Neural progenitor cell (in vitro differentiated cells): ENCODE measurements around the gene CLINT1. TPM values are rescaled to one million over a fixed set of nuclear protein-coding genes. Genes with fewer than 3 reads are reported as not detected.

Experiments used
- DNase-seq: peaks from one replicate; pipeline ENCODE4 v3.0.0-alpha.2; 2016; ENCODE audit warnings: low spot score
- H2AFZ ChIP-seq: fragments of 200-600 bp; sonication (generic); replicated peaks from 2 replicates; pipeline ENCODE4 v1.6.1; 2016; ENCODE audit warnings: antibody characterized with exemption
- H3F3A ChIP-seq: fragments of 200-600 bp; sonication (generic); 2 replicates; pipeline ENCODE4 v1.6.1; 2016; ENCODE audit warnings: antibody characterized with exemption, low read depth
- H3K27ac ChIP-seq: fragments of 200-600 bp; sonication (generic); 2 replicates; pipeline ENCODE4 v1.5.1; 2016; ENCODE audit warnings: mild to moderate bottlenecking
- H3K27me3 ChIP-seq: fragments of 200-600 bp; sonication (generic); 2 replicates; pipeline ENCODE4 v1.6.1; 2016; ENCODE audit warnings: mild to moderate bottlenecking, moderate library complexity
- H3K36me3 ChIP-seq: fragments of 200-600 bp; sonication (generic); 2 replicates; pipeline ENCODE4 v1.5.1; 2016
- H3K4me1 ChIP-seq: fragments of 200-600 bp; sonication (generic); 2 replicates; pipeline ENCODE4 v1.6.1; 2016; ENCODE audit warnings: mixed run types
- H3K4me2 ChIP-seq: fragments of 200-600 bp; sonication (generic); 2 replicates; pipeline ENCODE4 v1.6.1; 2016
- H3K4me3 ChIP-seq: fragments of 200-600 bp; sonication (generic); 2 replicates; pipeline ENCODE4 v1.5.1; 2016
- H3K79me2 ChIP-seq: fragments of 200-600 bp; sonication (generic); 2 replicates; pipeline ENCODE4 v1.6.1; 2016; ENCODE audit warnings: low read depth
- H3K9ac ChIP-seq: fragments of 200-600 bp; sonication (generic); 2 replicates; pipeline ENCODE4 v1.6.1; 2016
- H3K9me3 ChIP-seq: fragments of 200-600 bp; sonication (generic); 2 replicates; pipeline ENCODE4 v1.5.1; 2016; ENCODE audit warnings: low read depth
- H4K20me1 ChIP-seq: fragments of 200-600 bp; sonication (generic); 2 replicates; pipeline ENCODE4 v1.6.1; 2016; ENCODE audit warnings: low read depth
- H3K27ac Mint-ChIP-seq: 3 replicates; pipeline ENCODE4 v1.8.0; 2021; ENCODE audit warnings: mixed read lengths
- H3K27me3 Mint-ChIP-seq: 2 replicates; pipeline ENCODE4 v1.8.0; 2022; ENCODE audit warnings: low read depth, mild to moderate bottlenecking, inconsistent platforms, moderate library complexity, mixed read lengths; ENCODE audit not compliant: insufficient read depth
- H3K36me3 Mint-ChIP-seq: 3 replicates; pipeline ENCODE4 v1.8.0; 2021; ENCODE audit warnings: mixed read lengths
- H3K4me1 Mint-ChIP-seq: 3 replicates; pipeline ENCODE4 v1.8.0; 2021; ENCODE audit warnings: mixed read lengths
- H3K4me3 Mint-ChIP-seq: 3 replicates; pipeline ENCODE4 v1.8.0; 2021; ENCODE audit warnings: mild to moderate bottlenecking, moderate library complexity, mixed read lengths
- H3K9me3 Mint-ChIP-seq: 3 replicates; pipeline ENCODE4 v1.8.0; 2020; ENCODE audit warnings: mixed read lengths
- EZH2 ChIP-seq: fragments of 200-600 bp; sonication (generic); IDR thresholded peaks from 2 replicates; pipeline ENCODE4 v1.6.1; 2017; ENCODE audit warnings: antibody characterized with exemption, mild to moderate bottlenecking, moderate library complexity
- EZH2phosphoT487 ChIP-seq: fragments of 200-600 bp; sonication (generic); IDR thresholded peaks from 2 replicates; pipeline ENCODE4 v1.6.1; 2017; ENCODE audit warnings: antibody characterized with exemption
- total RNA-seq: library from RNA; depleted of rRNA; stranded (reverse); fragments of >200 nt; gene quantifications from 2 replicates; pipeline ENCODE4 v1.2.3, GENCODE V29; 2015; ENCODE audit warnings: low replicate concordance
- TF ChIP-seq, protein P1 (sequence below): fragments of 200-600 bp; sonication (generic); IDR thresholded peaks from 2 replicates; pipeline ENCODE4 v1.5.1; 2017; ENCODE audit warnings: antibody characterized with exemption, mild to moderate bottlenecking

The CLINT1 gene
- total RNA-seq, 1 donor from 2014 or later: 65.0 TPM

DNA sequence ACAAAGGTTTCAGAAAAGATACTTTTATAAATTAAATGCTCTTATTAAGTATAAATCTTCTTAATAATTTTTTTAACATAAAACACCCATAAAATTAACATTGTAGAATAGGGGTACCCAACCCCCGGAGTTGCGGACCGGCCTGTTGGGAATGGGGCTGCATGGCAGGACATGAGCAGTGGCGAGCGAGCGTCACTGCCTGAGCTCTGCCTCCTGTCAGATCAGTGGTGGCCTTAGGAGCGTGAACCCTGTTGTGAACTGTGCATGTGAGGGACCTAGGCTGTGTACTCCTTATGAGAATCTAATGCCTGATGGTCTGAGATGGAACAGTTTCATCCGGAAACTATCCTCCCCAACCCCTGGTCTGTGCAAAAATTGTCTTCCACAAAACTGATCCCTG is 35.3 kb downstream of the CLINT1 start:
- H3K36me3 Mint-ChIP-seq: peaks cover 7% of the 10 kb centered on the region
- H3K27me3 ChIP-seq: no peaks in the 10 kb centered on the region
- no peaks in the 10 kb centered on the region for H3K9me3 Mint-ChIP-seq
- peaks cover 23% of the 10 kb centered on the region for H3K4me1 ChIP-seq
- no peak overlapping the region for H3K27ac Mint-ChIP-seq
- H4K20me1 ChIP-seq: peaks cover 31% of the 10 kb centered on the region
- H3K36me3 ChIP-seq: no peaks in the 10 kb centered on the region
- DNase-seq: no peak
- TF ChIP-seq, protein P1, sequence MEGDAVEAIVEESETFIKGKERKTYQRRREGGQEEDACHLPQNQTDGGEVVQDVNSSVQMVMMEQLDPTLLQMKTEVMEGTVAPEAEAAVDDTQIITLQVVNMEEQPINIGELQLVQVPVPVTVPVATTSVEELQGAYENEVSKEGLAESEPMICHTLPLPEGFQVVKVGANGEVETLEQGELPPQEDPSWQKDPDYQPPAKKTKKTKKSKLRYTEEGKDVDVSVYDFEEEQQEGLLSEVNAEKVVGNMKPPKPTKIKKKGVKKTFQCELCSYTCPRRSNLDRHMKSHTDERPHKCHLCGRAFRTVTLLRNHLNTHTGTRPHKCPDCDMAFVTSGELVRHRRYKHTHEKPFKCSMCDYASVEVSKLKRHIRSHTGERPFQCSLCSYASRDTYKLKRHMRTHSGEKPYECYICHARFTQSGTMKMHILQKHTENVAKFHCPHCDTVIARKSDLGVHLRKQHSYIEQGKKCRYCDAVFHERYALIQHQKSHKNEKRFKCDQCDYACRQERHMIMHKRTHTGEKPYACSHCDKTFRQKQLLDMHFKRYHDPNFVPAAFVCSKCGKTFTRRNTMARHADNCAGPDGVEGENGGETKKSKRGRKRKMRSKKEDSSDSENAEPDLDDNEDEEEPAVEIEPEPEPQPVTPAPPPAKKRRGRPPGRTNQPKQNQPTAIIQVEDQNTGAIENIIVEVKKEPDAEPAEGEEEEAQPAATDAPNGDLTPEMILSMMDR: no peak
- no peak for TF ChIP-seq EZH2phosphoT487
- no peak for TF ChIP-seq EZH2
- H3K9ac ChIP-seq: no peak overlapping the region
- no peak overlapping the region for H3K4me3 ChIP-seq
- peaks cover 2% of the 10 kb centered on the region for H3K27me3 Mint-ChIP-seq
- H3K4me1 Mint-ChIP-seq: peaks cover 21% of the 10 kb centered on the region
- peaks cover 100% of the 10 kb centered on the region for H3K79me2 ChIP-seq
- H3K4me2 ChIP-seq: no peak overlapping the region
- peaks cover 8% of the 10 kb centered on the region for H3F3A ChIP-seq
- H2AFZ ChIP-seq: no peak overlapping the region
- no peak overlapping the region for H3K4me3 Mint-ChIP-seq
- no peak overlapping the region for H3K27ac ChIP-seq
- H3K9me3 ChIP-seq: no peaks in the 10 kb centered on the region

DNA sequence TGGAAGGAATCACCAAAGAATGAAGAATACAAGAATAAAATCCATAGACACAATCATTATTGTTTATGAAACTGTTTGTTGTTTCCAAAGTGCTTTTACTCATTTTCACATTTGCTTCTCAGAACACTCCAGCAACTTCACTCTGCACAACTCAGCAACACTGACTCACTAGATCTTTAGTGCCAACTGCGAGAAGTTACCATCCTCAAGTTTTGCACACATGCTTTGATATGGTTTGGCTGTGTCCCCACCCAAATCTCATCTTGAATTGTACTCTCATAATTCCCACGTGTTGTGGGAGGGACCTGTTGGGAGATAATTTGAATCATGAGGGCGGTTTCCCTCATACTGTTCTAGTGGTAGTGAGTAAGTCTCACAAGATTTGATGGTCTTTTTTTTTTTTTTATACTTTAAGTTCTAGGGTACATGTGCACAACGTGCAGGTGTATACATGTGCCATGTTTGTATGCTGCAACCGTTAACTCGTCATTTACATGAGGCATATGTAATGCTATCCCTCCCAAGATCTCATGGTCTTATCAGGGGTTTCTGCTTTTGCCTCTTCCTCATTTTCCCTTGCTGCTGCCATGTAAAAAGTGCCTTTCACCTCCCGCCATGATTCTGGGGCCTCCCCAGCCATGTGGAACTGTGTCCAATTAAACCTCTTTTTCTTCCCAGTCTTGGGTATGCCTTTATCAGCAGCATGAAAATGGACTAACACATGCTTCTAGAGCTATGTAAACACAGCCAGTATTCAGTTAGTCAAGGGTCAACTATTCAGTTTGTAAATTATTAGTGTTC is 36.9 kb downstream of the CLINT1 start:
- TF ChIP-seq EZH2: no peak
- TF ChIP-seq, protein P1: no peak
- no peak for TF ChIP-seq EZH2phosphoT487
- H3K27me3 ChIP-seq: no peaks in the 10 kb centered on the region
- no peaks in the 10 kb centered on the region for H3K36me3 ChIP-seq
- H3K9me3 ChIP-seq: peaks cover 3% of the 10 kb centered on the region
- H3K27ac Mint-ChIP-seq: no peak overlapping the region
- H3K4me1 Mint-ChIP-seq: peaks cover 21% of the 10 kb centered on the region
- no peak overlapping the region for H3K4me3 ChIP-seq
- H3K27me3 Mint-ChIP-seq: peaks cover 4% of the 10 kb centered on the region
- H3F3A ChIP-seq: peaks cover 8% of the 10 kb centered on the region
- no peak overlapping the region for H2AFZ ChIP-seq
- H3K4me2 ChIP-seq: no peak overlapping the region
- no peak overlapping the region for H3K27ac ChIP-seq
- H3K9ac ChIP-seq: no peak overlapping the region
- H3K4me3 Mint-ChIP-seq: no peak overlapping the region
- H3K79me2 ChIP-seq: peaks cover 100% of the 10 kb centered on the region
- no peak for DNase-seq
- H4K20me1 ChIP-seq: peaks cover 30% of the 10 kb centered on the region
- peaks cover 7% of the 10 kb centered on the region for H3K36me3 Mint-ChIP-seq
- H3K9me3 Mint-ChIP-seq: no peaks in the 10 kb centered on the region
- peaks cover 23% of the 10 kb centered on the region for H3K4me1 ChIP-seq

DNA sequence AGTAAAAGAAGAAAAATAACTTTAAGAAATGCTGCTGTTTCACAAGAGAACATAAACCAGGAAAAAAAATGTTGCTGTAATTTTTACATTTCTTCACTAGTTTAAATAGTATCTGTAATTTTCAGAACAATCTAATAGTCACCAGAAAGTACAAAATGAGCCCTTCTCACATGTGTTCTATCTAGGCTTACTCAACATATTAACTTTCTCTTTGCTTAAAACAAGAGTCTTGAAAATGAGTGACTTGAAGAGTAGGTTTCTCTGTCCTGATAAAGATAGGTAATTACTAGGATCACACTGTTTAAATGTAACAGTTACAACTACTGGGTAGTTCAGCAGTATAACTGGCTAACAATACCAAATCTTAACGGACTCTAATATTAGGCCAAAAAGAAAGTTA is 37.5 kb downstream of the CLINT1 start:
- Mint-ChIP-seq H3K9me3 (no peaks in the 10 kb centered on the region), H3K36me3 (peaks cover 7% of the 10 kb centered on the region), H3K4me3 (no peak overlapping the region), H3K4me1 (peaks cover 21% of the 10 kb centered on the region), H3K27ac (no peak overlapping the region), H3K27me3 (peaks cover 4% of the 10 kb centered on the region)
- peaks cover 8% of the 10 kb centered on the region for H3F3A ChIP-seq
- H3K27me3 ChIP-seq: no peaks in the 10 kb centered on the region
- peaks cover 3% of the 10 kb centered on the region for H3K9me3 ChIP-seq
- DNase-seq: no peak
- peaks cover 23% of the 10 kb centered on the region for H3K4me1 ChIP-seq
- H2AFZ ChIP-seq: no peak overlapping the region
- H3K4me3 ChIP-seq: no peak overlapping the region
- H4K20me1 ChIP-seq: peaks cover 26% of the 10 kb centered on the region
- no peak overlapping the region for H3K9ac ChIP-seq
- H3K79me2 ChIP-seq: peaks cover 95% of the 10 kb centered on the region
- H3K4me2 ChIP-seq: no peak overlapping the region
- H3K36me3 ChIP-seq: no peaks in the 10 kb centered on the region
- no peak for TF ChIP-seq EZH2phosphoT487
- no peak for TF ChIP-seq EZH2
- TF ChIP-seq, protein P1: no peak
- H3K27ac ChIP-seq: no peak overlapping the region
